ENCODE results near the gene HTR2B. TPM values are rescaled to one million over a fixed set of nuclear protein-coding genes. Genes with fewer than 3 reads are reported as not detected.
"Not testable (repeated sequence)": the region's sequence is repeated elsewhere in the genome, so short reads cannot be mapped to it uniquely, and the experiment has no call there.

HTR2B gene
- total RNA-seq, 1 experiment from 2014 or later: not detected

DNA sequence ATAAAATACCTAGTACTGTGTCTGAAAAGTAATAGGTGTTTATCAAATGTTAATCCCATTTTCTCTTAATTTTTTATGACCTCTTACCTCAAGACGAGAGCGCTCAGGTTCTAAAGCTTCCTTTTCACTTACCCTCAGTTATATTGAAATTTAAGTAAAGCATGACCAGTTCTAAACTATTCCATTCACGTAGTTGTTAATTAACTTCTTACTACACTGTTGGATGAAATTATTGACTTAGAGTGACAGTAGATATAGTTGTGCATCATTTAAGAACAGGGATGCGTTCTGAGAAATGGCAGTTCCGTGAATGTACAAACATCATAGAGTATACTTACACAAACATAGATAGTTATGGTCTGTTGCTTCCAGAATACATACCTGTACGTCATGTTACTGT, 20.1 kb upstream of the HTR2B start:
- Histone ChIP-seq H3K4me2 (ENCODE audit: low read length) (no peak overlapping the region), H3K27ac (ENCODE audit: low read depth, low read length) (no peak overlapping the region), H3K27me3 (ENCODE audit: insufficient read depth, low read length) (no peaks in the 10 kb centered on the region), H3K79me2 (ENCODE audit: insufficient read depth, low read length) (peaks cover 6% of the 10 kb centered on the region), H3K9me2 (ENCODE audit: insufficient read depth) (no peaks in the 10 kb centered on the region), H4K20me1 (ENCODE audit: insufficient read depth) (no peaks in the 10 kb centered on the region), H3K9ac (ENCODE audit: low read length) (no peak overlapping the region), H3K4me1 (ENCODE audit: control insufficient read depth in 1 of 2, insufficient read depth in 2 of 2, low read length in 2 of 2) (no peaks in the 10 kb centered on the region), H3K36me3 (ENCODE audit: control insufficient read depth in 1 of 2, insufficient read depth in 2 of 2, low read length in 2 of 2) (peaks cover 8 to 26% of the 10 kb centered on the region in 2 experiments; a peak in 2 of 4 replicates), H2AFZ (ENCODE audit: low read depth, low read length, poor library complexity, severe bottlenecking) (no peak overlapping the region), H3K4me3 (replicated peaks in 1 of 2; ENCODE audit: low read depth in 1 of 2, low read length in 2 of 2) (no peak overlapping the region), H3K9me3 (ENCODE audit: control insufficient read depth in 1 of 2, insufficient read depth in 1 of 2, low read depth in 1 of 2, low read length in 2 of 2) (no peaks in the 10 kb centered on the region)
- no TSS peak for BruUV-seq (replicated peaks)
- TF ChIP-seq SIN3A (IDR thresholded peaks at IDR 0.05; ENCODE audit: low read depth) (no peak), ELF1 (IDR thresholded peaks at IDR 0.05; ENCODE audit: borderline replicate concordance, low read depth) (no peak), RAD21 (IDR thresholded peaks at IDR 0.05; ENCODE audit: low read depth) (no peak), SP1 (IDR thresholded peaks at IDR 0.05; ENCODE audit: low read depth) (no peak), ZNF274 (IDR thresholded peaks at IDR 0.05; ENCODE audit: low read depth, low read length) (no peak), POLR2AphosphoS5 (IDR thresholded peaks at IDR 0.05; ENCODE audit: low read depth, low read length) (no peak)
- TF ChIP-seq, protein P1, sequence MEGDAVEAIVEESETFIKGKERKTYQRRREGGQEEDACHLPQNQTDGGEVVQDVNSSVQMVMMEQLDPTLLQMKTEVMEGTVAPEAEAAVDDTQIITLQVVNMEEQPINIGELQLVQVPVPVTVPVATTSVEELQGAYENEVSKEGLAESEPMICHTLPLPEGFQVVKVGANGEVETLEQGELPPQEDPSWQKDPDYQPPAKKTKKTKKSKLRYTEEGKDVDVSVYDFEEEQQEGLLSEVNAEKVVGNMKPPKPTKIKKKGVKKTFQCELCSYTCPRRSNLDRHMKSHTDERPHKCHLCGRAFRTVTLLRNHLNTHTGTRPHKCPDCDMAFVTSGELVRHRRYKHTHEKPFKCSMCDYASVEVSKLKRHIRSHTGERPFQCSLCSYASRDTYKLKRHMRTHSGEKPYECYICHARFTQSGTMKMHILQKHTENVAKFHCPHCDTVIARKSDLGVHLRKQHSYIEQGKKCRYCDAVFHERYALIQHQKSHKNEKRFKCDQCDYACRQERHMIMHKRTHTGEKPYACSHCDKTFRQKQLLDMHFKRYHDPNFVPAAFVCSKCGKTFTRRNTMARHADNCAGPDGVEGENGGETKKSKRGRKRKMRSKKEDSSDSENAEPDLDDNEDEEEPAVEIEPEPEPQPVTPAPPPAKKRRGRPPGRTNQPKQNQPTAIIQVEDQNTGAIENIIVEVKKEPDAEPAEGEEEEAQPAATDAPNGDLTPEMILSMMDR (IDR thresholded peaks at IDR 0.05 in 2 of 3, conservative IDR thresholded peaks at IDR 0.05 in 1 of 3; ENCODE audit: borderline replicate concordance in 1 of 3, insufficient read depth in 1 of 3, low read depth in 2 of 3, low read length in 2 of 3): no peak
- no peak for ATAC-seq
- DNase-seq (ENCODE audit: low read depth, low spot score): no peak
- intact Hi-C loops (cut with micrococcal nuclease): no loop called here
- RAD21 ChIA-PET (ENCODE audit: low non-redundant PET in 1 of 2, low total read pairs in 2 of 2, uncharacterized antibody in 2 of 2, unreplicated experiment in 2 of 2): no interaction called here
- POLR2A ChIA-PET: no interaction called here
- CTCF ChIA-PET: no interaction called here

DNA sequence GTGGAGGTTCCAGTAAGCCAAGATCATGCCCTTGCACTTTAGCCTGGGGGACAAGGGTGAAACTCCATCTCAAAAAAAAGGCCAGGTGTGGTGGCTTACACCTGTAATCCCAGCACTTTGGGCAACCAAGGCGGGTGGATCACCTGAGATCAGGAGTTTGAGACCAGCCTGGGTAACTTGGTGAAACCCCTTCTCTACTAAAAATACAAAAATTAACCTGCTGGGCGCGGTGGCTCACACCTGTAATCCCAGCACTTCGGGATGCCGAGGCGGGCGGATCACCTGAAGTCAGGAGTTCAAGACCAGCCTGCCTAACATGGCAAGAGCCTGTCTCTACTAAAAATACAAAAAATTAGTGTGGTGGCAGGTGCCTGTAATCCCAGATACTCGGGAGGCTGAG, 16.0 kb upstream of the HTR2B start:
- RAD21 ChIA-PET (ENCODE audit: low non-redundant PET in 1 of 2, low total read pairs in 2 of 2, uncharacterized antibody in 2 of 2, unreplicated experiment in 2 of 2); intact Hi-C loops (cut with micrococcal nuclease); H3K9ac ChIP-seq (ENCODE audit: low read length); H2AFZ ChIP-seq (ENCODE audit: low read depth, low read length, poor library complexity, severe bottlenecking); H3K4me1 ChIP-seq (ENCODE audit: control insufficient read depth in 1 of 2, insufficient read depth in 2 of 2, low read length in 2 of 2); BruUV-seq (replicated peaks); H3K4me3 ChIP-seq (replicated peaks in 1 of 2; ENCODE audit: low read depth in 1 of 2, low read length in 2 of 2); DNase-seq (ENCODE audit: low read depth, low spot score); ATAC-seq; H3K27me3 ChIP-seq (ENCODE audit: insufficient read depth, low read length); H4K20me1 ChIP-seq (ENCODE audit: insufficient read depth); H3K9me2 ChIP-seq (ENCODE audit: insufficient read depth); H3K36me3 ChIP-seq (ENCODE audit: control insufficient read depth in 1 of 2, insufficient read depth in 2 of 2, low read length in 2 of 2); POLR2A ChIA-PET; H3K4me2 ChIP-seq (ENCODE audit: low read length); H3K9me3 ChIP-seq (ENCODE audit: control insufficient read depth in 1 of 2, insufficient read depth in 1 of 2, low read depth in 1 of 2, low read length in 2 of 2); H3K27ac ChIP-seq (ENCODE audit: low read depth, low read length); CTCF ChIA-PET: not testable (repeated sequence)
- H3K79me2 ChIP-seq (ENCODE audit: insufficient read depth, low read length): peaks cover 31% of the 10 kb centered on the region
